Measurements from ENCODE around the gene PRDX3.
"Not testable (repeated sequence)": the region's sequence is repeated elsewhere in the genome, so short reads cannot be mapped to it uniquely, and the experiment has no call there.

Gene PRDX3

DNA sequence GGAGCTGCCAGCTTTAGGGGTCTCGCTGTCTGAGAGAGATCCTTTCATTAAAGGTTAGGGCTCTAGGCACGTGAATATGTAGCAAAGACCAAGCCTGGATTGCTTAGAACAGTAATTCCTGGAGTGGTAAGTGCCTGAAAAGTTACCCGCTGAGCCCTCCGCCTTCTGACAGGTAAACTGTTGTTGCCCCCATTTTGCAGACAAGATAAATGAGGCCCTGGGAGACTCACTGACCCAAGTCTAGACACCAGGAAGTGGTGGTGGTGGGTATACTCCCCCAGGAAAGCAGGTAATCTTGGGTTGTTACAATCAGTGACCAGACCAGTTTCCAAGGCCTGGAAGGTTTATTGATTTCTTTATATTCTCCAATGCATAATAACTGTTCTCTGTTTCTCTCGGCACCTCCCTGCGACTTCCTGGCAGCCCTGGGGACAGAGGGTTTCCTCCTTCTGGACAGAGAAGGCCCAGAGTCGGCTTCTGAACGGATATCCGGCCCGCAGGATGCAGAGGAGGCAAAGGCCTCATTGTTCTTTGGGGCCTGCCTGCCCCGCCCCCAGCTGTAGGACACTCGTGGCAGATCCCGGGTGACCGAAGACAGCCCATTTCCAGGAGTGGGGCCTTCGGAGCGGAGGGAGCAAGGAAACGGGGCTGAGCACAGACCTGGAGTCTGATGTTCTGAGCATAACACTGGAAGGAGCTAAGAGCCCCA lies 27.4 kb upstream of the PRDX3 start:
- DNase-seq, result peak; percentile 49

DNA sequence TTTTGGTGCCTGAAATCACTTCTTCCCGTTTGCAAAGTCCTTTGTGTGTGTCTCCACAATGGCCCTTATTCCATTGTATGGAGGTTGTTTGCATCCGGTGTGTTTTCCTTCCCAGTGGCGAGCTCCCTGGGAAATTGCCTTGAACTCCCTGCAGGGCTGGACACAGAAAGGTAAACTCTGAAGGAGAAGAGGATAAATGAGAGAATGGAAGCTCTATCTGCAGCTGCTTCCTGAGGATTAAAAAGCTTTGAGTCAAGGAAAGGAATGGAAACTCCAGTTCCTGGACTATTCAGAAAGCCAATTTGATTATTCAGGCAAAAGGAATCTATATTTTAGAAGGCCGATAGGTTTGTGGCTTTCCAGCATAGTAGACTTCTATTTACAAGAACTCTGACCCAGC lies 24.4 kb upstream of the PRDX3 start:
- DNase-seq, result no peak

DNA sequence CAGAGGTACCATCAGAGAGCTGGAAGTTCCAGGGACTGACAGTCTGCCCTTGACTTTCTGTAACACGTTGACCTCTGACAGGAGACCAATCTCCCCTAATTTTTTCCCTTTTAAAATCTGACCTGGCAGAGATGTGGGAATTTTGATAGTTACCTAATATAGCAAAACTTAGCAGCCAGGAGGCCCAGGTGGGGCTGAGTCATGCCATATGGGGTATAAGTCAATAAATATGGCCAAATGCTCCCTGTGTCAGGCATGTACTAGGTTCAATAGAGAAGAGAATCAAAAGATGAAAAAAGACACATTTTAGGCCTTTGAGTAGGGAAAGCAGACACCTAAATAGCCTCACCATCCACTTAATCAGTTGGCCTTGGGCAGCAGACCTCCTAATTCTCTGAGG lies 22.6 kb upstream of the PRDX3 start:
- DNase-seq, result no peak

DNA sequence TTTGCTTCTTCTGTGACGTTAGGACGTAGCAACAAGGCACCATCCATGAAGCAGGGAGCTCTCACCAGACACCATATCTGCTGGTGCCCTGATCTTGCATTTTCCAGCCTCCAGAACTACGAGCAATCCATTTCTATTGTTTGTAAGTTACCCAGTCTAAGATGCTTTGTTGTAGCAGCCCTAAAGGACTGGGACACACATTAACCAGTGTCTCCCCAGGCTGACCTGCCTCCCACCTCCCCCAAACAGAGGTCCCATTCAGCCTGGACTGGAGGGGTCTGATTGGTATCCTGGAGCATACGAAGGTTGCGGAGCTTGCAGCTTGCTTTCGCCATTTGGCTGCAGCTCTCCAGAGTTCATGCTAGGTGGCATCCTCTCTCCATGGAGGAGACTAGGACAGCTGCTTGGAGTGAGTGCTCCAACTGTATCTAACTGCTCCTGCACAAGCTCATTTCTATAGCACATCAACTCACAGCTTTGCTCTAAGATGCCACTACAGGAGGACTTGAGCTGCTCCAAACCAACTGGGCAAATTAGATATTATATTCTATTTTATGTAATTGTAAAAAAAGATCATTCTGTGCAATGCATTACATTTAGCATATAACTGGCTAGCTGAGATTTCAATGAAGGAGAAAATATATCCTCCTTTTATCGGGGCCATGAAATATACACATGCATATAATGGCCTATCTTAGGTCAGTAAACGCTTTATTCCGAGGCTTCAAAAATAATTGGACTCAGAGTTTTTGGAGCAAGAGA lies 20.8 kb upstream of the PRDX3 start:
- DNase-seq, result peak; percentile 64

DNA sequence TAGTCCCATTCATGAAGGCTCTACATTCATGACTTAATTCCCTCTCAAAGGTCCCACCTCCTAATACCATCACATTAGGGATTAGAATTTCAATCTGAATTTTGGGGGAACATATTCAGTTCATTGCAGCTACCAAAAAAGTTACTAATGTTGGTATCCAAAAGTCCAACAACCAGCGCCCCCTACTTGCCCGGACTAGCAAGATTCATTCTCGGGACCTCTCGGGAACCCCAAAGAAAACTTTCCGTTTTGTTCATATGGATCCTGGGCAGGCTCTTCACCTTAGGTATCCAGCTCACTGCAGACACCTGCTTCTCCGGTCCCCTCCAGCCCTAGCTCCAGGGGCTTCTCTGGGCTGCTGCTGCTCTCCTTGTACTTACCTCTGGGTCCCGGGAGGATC lies 19.8 kb upstream of the PRDX3 start:
- DNase-seq, result peak; percentile 64

DNA sequence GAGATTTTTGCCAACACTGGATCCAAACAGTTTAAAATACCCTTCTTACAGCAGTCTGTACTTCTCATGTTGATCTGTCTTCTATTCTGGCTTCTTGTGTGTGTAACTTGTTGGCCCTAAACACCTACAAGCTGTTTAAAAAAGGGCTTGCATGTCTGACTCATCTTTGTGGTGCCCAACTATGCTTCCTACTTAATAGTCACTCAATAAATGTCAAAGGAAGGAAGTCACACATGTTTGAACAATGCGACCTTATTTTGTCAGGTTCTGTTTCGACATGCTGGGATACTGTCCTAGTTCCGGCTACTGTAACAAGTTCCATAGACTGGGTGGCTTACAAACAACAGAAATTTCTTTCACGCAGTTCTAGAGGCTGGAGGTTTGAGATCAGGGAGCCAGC lies 19.3 kb upstream of the PRDX3 start:
- DNase-seq, result no peak

DNA sequence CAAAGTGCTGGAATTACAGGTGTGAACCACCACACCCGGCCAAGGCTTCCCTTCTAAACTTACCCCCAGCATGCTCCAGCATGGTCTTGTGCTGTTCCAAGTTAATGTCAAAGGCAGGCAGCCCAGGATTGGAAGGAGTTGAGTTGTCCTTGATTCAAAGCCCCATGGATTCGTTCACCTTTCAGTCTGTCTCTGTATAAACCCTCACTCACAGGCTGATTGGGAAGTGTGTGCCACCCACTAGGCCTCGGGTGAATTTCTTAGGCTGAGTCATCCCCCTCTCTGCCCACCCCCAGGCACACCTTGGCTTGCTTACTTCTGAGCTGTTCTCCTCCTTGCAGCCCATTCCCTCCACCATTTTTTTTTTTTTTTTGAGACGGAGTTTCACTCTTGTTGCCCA lies 13.3 kb upstream of the PRDX3 start:
- DNase-seq, result no peak

DNA sequence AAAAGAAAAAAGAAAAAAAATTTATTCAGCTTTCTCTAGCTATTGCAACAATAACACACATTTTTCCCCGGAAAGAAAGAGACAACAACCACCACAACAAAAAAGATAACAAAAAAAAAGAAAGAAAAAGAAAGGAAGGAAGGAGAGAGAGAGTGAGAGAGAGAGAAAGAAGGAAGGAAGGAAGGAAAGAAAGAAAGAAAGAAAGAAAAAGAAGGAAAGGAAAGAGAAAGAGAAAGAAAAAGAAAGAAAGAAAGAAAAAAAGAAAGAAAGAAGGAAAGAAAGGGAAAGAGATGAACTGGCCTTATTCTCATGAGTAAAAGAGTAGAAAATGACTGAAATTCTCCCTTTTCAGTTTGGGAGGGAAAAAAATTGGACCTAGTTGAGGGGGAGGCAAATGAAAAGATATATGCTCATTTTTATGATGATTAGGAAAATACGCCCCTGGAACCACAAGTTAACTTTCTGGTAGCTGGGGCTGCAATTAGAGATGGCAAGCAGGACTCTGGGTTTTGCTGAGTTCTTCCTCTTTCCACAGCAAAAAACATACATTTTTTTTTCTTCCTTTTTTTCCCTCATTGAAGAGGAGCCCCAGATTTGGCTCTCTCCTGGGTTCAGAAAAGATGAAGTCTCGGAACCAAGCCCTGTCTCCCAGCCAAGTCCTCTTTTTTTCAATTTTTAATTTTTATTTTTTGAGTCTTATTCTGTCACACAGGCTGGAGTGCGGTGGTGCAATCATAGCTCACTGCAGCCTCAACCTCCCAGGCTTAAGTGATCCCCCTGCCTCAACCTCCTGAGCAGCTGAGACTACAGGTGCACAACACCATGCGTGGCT lies 12.6 kb upstream of the PRDX3 start:
- no peak for DNase-seq

DNA sequence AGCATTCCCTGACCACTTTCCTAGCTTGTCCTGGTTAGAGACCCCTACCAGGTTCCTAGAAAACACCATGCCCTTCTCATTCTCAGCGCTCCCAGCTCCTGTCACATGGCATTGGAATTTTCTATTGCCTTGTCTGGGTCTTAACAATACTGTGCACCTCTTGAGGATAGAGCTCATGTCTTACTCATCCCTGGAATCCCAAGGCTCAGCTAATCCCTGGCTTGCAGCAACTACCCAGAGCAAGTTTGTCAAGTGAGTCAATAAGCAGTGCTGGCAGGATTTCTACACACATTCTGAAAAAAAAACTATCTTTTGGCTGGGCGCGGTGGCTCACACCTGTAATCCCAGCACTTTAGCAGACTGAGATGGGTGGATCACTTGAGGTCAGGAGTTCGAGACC lies 11.7 kb upstream of the PRDX3 start:
- no peak for DNase-seq

DNA sequence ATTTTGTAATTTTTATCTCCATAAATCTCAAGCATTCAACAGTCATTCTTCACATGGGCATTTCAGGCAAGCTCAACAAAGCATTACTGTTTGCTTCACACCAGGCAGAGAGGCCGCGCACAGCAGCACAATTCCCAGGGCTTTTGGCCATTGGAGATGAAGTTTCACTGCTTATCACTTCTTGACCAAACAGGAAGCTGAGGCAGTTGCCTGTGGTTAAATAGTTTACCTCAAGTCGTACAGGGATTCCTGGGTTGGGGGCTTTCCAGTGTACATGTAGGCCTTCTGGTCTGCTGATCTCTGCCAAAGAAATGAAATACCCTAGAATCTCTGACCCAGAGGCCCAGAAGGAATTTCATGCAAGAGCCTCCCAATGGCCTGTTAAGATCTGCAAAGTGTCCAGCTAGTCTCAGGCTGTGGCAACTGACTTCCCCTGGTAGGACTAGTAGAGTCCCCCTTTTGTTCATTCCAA lies 11.2 kb upstream of the PRDX3 start:
- no peak for DNase-seq

DNA sequence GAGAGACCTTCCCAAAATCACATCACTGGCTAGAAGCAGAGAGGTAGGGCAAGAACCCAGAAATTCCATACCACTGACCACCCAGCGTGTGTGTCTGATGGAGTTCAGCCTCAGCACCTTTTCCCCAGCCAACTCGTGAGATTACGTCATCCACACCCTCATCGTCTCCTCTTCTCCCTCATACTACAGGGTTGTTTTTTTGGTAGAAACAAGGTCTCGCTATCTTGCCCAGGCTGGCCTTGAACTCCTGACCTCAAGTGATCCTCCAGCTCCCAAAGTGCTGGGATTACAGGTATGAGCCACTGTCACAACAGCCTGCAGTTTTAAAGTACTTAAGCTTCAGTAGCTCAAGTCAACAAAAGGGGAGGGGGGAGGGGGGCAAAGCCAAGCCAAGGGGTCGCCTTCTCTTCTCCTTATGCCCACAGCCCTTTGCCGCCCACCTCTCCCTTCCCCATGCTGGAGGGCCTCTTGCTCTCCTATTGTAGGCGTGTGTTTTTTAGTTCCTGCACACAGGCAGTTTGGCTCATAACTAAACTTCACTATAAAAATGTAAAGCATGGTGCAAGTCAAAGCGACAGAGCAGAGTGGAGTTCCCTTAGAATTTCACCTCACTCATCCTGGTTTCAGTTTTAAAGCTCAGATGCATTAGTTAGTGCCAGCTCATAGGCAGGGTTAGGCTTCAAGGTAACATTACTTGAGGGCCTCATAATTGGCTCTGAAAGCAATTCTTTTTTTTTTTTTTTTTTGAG lies 5.2 kb upstream of the PRDX3 start:
- DNase-seq, result no peak

DNA sequence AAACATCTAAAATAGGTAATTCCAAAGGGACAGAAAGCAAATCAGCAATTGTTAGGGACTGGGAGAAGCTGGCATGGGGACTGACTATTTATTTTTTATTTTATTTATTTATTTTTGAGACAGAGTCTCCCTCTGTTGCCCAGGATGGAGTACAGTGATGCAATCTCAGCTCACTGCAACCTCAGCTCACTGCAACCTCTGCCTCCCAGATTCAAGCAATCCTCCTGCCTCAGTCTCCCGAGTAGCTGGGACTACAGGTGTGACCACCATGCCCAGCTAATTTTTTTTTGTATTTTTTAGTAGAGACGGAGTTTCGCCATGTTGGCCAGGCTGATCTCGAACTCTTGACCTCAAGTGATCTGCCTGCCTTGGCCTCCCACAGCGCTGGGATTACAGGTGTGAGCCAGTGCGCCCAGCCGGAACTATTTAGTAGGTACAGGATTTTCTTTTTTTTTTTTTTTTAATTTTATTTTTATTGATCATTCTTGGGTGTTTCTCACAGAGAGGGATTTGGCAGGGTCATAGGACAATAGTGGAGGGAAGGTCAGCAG lies 2.3 kb upstream of the PRDX3 start:
- not testable (repeated sequence) for DNase-seq

DNA sequence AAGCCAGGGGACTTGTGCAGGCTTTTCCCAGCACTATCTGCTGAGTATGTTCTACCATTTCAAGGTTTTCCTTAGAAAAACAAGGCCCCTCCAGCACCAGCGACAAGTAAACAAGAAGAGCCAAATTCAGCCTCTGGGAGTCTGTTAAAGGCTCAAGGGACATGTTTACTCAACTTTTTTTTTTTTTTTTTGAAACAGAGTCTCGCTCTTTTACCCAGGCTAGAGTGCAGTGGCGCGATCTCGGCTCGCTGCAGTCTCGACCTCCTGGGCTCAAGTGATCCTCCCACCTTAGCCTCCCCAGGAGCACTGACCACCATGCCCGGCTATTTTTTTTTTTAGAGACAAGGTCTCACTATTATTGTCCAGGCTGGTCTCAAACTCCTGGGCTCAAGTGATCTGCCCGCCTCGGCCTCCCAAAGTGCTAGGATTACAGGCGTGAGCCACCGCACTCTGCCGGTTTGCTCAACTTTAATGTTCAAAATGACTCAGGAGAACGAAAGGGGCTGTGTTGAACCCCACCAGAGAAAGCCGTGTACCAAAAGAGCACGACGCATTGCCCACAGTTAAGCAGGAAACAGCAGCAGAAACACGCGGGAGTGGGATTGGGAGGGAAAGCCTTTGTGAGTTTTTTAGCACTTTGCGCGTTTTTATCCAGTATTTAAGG lies 772 bp downstream of the PRDX3 start:
- DNase-seq, result peak; percentile 29

DNA sequence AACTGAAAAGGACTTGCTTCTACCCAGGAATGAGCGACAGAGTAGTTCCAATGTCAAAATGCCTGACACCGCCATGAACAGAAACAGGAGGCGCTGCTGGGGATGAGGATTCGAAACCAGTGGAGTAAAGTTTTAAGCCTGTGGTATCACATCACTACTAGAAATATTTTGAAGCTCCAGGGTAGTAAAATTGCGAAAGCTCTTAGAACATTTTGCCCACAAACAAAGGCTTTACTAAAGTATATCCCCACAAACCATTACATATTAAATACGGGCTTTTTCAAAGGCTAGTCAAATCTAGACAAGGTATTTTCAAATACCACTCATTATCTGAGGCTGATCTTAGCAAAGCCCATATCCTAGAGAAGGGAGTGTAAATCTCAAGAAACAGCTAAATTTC lies 2.4 kb downstream of the PRDX3 start:
- DNase-seq, result no peak

DNA sequence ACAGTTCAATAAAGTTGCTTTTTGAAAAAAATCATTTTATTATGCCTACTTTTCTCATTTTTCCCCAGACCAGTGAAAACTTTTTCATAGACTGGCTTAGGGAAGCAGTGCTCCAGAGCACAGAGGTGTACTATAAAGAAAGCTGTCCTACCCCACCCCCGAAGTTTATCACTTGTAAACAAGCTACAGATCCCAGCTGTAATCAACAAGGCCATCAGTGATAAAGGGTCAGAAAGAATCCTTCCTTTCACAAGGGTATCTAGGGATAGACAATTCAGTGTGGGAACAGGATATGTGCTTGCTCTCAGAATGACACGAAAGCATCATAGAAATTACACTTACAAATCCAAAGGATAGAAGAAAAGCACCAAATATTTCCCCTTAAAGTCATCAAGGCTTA lies 4.5 kb downstream of the PRDX3 start:
- DNase-seq, result no peak

DNA sequence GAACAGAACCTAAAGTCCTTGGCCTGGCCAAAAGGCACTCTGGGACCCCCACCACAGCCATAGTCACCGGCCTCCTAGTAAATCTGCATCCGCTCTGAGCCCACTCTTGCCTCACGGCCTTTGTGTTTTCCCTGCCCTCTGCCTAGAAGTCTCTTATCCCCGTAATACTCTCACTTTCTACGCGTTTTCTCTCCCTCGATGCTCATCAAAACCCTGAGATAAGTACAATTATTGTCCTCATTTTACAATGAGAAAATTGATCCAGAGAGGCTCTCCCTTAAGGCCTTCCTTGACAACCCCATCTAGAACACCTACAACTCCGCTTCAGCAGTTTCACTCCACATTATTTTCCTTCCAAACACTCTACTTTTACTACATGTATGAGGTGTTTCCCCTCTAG lies 11.6 kb downstream of the PRDX3 start:
- DNase-seq, result no peak

DNA sequence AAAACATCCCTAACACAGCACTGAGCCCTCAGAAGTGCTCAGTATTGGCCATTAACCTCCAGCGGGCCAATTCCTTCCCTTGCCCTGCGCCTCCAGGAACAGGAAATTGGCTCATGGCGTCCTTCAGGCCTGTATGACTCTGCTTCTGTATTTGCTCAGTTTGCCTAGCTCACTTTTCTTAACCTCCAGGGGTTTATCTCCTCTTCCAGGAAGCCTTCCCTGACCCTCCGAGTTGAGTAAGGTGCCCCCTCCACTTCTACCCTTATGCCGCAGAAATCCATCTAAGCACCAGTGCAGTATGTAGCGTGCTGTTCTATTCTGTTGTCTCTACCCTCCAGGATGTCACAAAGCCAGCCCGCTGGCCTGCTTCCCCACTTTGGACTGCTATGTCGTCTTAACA lies 12.0 kb downstream of the PRDX3 start:
- no peak for DNase-seq

DNA sequence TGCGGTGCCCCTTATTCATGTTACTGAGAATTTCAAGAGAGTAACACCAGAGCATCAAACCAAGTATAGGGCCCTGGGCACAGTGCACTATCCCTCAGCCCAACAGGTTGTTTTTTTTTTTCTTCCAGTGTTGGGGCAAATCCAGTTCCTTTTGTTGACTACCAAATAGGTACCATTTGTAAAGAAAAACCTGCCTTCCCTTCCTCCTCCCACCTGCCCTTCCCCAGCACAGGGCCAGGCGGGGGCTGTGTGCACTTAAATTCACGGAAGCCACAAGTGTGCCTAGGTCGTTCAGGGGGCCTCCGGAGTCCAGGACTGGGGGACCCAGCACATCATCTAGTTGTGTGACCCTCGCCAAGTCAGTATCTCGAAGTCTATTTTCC lies 12.5 kb downstream of the PRDX3 start:
- DNase-seq, result no peak

DNA sequence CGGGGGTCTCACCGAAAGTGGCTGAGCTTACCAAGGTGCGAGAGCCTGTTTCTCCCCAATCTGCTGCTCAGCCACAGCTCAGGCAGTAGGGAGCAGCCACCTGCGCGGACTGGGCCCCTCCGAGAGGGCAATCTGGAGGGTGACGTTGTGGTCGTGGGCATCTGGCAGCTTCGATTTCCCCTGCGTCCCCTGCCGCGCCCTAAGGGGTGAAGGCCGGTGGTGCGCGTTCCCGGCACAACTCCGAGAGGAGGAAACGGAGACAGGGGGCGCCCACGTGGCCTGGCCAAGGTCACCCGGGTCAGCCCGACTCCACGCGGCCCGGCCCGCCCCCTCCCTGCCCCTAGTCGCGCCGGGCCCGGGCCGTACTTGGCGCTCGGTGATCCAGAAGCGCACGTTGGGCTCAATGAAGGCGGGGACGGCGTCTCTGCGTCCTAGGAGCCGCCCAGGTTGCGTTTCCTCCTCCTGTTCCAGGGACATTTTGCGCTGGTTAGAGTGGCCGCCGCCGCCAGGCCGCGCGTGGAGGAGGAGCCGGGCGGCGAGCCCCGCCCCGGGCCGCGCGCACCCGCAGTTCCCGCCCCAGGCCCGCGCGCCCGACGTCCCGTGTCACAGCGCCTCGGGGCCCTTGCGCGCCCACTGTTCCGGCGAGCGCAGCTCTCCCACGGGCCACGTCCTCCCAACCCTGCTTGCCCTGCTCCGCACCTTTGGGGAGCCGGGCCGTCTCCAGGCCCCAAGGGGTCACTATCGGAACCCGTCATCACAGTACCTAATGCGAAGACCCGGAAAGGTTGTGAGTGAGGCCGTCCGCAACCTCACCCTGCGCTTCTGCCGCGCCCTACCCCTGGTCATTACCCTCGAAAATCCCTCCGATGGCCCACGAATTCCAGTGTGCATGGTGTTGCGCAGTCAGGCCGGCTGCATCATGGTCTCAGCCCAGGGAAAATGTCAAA lies 13.2 kb downstream of the PRDX3 start, which contains the start of gene SFXN4:
Gene SFXN4, minus strand, starts transcription at position 544 of the 947 bp plus-strand sequence. Its CDS starts 67 bp downstream, at position 477.
- DNase-seq, result peak; percentile 83

DNA sequence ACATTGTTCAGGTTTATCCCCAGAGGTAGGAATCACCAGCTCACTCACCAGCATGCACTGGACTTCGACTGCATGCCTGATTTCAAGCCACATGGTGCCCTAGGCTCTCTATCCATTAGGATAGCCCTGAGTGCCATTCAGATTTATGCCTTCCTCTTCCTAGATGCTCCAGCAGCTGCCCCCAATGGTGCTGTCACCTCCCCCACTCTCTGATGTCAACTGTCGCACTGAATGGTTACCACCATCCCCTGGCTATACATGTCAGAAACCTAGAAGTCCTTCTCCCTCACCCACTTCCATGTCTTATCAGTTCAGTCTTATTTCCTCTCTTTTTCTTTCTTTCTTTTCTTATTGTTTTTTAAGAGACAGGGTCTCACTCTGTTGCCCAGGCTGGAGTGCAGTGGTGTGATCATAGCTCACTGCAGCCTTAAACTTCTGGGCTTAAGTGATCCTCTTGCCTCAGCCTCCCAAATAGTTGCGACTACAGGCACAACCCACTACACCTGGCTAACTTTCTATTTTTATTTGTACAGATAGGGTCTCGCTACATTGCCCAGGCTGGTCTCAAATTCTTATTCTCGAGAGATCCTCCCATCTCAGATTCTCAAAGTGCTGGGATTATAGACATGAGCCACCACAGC lies 16.0 kb downstream of the PRDX3 start:
- DNase-seq, result no peak
